Stimulated activated CD8-positive, alpha-beta memory T cell treated with anti-CD3 and anti-CD28 coated beads, Interleukin-15, amount 100 ng/mL, for 4 hours (primary cell): Measurements from ENCODE around the gene HLA-DOA.

ENCODE experiments used
- DNase-seq, 2 donors: peaks; one replicate each; pipeline ENCODE4 v3.0.0-alpha.2; 2020; ENCODE audit warnings: low read depth in 2 of 2

HLA-DOA gene

DNA sequence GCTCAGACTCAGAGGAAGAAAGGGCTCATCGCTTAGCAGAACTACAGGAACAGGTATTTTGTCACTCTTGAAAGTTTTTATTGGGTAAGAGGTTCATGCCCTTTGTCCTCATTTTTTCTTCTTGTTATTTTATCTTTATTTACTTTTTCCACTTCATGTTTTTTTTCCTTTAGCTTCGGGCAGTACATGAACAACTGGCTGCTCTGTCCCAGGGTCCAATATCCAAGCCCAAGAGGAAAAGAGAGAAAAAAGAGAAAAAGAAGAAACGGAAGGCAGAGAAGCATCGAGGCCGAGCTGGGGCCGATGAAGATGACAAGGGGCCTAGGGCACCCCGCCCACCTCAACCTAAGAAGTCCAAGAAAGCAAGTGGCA is 31.5 kb downstream of the HLA-DOA start:
- no peak for DNase-seq

DNA sequence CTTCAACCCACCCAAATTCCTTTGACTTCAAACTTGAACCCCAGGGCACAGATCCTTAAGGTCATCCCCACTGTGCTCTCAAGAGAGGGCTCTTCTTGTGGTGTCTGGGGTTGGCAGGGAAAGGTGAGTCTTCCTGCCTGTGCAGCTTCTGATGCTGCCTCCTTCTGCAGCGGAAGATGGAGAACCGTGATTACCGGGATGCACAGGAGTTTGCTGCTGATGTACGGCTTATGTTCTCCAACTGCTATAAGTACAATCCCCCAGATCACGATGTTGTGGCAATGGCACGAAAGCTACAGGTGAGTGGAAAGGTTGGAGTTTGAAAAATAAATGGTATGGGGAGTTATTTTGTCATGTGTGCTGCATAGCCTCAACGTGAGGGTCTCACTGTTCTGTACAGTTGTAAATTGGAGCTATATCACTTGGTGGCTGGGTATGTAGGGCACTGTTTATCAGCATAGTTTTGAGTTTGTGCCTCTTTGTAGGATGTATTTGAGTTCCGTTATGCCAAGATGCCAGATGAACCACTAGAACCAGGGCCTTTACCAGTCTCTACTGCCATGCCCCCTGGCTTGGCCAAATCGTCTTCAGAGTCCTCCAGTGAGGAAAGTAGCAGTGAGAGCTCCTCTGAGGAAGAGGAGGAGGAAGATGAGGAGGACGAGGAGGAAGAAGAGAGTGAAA is 32.0 kb downstream of the HLA-DOA start:
- DNase-seq, result no peak

DNA sequence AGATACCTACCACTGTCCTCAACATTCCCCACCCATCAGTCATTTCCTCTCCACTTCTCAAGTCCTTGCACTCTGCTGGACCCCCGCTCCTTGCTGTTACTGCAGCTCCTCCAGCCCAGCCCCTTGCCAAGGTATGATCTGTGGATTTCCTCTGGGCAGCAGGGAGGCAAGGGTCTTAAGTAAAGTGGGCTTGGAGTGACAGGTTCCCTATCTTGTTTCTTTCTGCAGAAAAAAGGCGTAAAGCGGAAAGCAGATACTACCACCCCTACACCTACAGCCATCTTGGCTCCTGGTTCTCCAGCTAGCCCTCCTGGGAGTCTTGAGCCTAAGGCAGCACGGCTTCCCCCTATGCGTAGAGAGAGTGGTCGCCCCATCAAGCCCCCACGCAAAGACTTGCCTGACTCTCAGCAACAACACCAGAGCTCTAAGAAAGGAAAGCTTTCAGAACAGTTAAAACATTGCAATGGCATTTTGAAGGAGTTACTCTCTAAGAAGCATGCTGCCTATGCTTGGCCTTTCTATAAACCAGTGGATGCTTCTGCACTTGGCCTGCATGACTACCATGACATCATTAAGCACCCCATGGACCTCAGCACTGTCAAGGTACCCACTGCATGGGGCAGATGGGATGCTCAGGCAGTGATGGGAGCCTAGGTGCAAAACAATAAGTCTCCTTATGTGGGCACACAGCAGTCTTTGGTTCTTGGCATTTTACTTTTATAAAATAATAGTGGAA is 32.9 kb downstream of the HLA-DOA start:
- DNase-seq, result no peak

DNA sequence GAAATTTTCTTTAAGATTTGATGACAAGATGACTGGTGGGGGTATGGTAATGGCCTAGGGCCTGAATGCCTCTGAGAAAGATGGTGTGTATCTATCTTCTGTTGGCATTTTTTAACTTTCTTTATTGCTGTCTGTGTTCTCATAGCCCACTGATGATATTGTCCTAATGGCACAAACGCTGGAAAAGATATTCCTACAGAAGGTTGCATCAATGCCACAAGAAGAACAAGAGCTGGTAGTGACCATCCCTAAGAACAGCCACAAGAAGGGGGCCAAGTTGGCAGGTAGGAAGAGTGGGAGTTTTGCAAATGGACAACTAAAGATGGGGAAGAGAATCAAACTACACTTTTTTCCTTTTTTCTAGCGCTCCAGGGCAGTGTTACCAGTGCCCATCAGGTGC is 33.5 kb downstream of the HLA-DOA start:
- DNase-seq, result no peak

- DNase-seq, result no peak
Measured at GRCh38 chr6:32974541-32975308, 34.7 kb downstream of the HLA-DOA start.

DNA sequence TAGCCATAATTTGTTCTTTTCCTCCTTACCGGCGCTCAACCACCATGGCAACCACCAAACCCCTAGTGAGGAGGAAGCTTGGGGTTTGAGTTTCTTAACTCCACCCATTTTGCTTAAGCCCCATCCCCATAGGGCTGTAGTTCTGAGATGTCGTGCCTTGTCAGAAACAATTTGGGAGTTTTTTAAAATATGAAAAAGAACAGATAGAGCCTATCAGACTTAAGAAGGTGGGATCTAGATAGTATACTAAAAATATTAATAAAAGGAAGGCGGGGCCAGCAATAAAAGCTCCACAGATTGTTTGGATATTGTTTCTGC is 35.4 kb downstream of the HLA-DOA start:
- DNase-seq, result no peak

DNA sequence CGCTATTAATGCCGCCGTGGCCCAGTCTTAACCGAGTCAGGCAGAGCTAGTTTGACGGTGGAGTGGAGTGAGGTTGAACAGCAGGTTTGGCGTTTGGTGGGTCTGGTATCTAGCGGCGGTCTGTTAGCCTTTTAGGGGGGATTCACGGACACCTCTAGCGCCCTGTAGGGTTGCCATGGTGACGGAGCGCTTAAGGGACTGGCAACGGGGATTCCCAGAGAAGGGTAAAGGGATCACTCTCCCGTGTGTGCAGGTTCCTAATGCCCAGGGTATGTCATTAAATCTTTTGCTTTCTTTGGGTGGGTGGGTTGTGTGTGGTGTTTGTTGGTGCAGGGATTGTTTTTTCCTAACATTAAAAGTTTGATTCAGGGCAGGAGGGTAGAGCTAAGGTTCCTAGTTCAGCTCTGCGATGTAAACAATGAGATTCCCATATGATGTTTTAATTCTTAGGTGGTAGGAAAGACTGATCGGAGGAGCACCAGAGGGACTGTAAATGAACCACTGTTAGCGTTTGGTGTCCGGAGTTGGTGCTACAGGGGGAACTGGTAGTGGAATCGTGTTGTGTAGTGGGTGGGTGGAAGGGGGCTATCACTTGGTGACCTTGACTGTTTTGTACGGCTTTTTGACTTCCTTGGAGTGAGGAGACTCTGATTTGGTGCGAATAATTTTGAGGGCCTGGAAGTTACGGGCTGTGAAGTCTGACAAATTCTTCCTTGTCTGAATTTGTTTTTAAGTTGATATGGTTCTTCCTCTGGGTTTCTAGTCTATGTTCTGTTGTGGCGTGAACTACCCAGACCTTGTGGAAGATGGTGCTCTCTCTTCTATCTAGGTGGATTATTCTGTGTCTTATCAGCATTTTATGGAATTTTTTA is 36.0 kb downstream of the HLA-DOA start:
- DNase-seq, result peak; percentile 17 to 42

DNA sequence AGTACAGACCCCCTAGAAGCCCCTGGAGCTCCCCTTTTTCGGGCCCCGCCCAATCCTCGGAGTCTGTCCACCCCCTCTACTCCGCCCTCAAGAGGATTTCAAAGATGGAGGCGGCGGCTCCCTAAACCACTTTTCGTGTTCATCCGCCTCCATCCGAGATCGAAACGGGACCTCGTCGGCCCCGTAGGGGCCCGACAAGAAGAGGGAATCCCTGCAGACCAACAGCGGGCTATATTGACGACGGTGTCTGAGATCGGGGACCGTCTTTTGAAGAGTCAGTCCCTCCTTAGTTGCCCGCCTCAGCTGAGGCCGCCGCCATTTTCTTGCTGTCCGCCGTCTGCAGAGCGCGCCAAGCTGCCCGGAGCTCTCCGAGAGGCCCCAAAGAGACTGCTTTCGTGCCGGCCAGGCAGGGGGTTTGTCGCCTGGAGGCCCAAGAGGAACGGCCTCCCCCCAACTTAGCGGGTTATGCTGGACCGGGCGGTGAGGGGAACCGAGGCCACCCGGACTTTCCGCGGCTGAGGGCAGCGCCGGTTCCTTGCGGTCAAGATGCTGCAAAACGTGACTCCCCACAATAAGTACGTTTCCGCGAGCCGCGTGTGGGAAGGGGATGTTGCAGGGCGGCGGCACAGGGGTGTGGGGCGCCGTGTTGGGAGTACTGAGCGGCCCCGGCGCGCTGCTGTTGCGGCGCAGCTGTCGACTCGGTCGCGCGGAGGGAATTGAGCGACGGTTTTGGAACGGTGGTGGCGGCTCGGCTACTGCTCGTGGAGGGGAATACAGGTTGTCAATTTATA is 36.8 kb downstream of the HLA-DOA start:
- DNase-seq, result peak in 1 of 2 donors; percentile 50

- DNase-seq, result peak; percentile 99
Measured at GRCh38 chr6:32971581-32972352, 37.6 kb downstream of the HLA-DOA start.

DNA sequence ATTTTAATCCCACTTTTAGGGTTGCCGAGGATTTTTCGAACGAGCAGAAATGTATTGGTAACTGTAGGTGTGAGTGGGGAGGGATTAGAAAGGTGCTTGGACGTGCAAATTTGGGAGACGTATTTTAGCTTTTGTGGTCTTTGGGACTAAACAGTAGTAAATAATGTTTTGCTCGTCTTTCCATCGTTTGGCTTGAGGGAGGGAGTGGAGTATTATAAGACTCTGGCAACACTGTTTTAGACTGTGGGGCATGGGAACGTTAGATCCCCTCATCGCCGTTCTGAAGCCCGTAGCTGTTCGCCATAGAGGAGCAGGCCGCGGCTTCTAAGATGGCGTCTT is 38.2 kb downstream of the HLA-DOA start:
- DNase-seq, result no peak

GRCh38 chr6:32970413-32971241 is 38.8 kb downstream of the HLA-DOA start:
- peak; percentile 51 to 74 for DNase-seq

GRCh38 chr6:32969685-32970412 is 39.5 kb downstream of the HLA-DOA start:
- peak; percentile 50 to 53 for DNase-seq

GRCh38 chr6:32968867-32969684 is 40.3 kb downstream of the HLA-DOA start:
- peak; percentile 20 to 50 for DNase-seq

- peak; percentile 93 to 94 for DNase-seq
Measured at GRCh38 chr6:32968093-32968866, 41.1 kb downstream of the HLA-DOA start, which contains the start of gene BRD2. Gene BRD2 (plus strand): TSS chr6:32968594. CDS start chr6:32972899, 4,305 bp downstream.

- DNase-seq, result no peak
Measured at GRCh38 chr6:32967151-32968091, 42.0 kb downstream of the HLA-DOA start.

DNA sequence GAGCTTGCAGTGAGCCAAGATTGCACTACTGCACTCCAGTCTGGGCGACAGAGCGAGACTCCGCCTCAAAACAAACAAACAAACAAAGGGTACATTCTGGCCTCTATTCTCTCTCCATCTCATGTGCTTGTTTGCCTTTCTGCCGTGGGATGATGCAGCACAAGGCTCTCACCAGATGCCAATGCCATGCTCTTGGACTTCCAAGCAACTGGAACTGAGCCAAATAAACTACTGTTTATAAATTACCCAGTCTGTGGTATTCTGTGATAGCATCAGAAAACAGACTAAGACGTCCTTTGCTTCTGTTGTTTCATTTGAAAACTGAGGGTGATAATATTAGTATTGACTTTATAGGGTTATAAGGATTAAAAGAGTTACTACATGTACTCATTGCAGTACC is 44.6 kb downstream of the HLA-DOA start:
- DNase-seq, result no peak
